ENCODE measurements around the gene CCL13. TPM values are rescaled to one million over a fixed set of nuclear protein-coding genes. Genes with fewer than 3 reads are reported as not detected.

CCL13 gene
- total RNA-seq = 1 to 10 TPM in 1 of 2 donors, under 1 TPM in 1; 0.90 to 1.3 TPM

- Histone ChIP-seq H3K27ac (no peak within 1 kb of the TSS), H3K4me3 (no peak within 1 kb of the TSS)
These were observed at the start of gene CCL13 for GRCh38 chr17:34356194-34356593. CCL13 (plus strand) TSS chr17:34356480; CDS start chr17:34356527, 47 bp downstream.

GRCh38 chr17:34307110-34307509, 49.2 kb upstream of the CCL13 start:
- Histone ChIP-seq H3K27me3 (no peaks in the 10 kb centered on the region), H3K4me3 (no peak overlapping the region), H3K27ac (peak overlapping the region in 1 of 2 donors; percentile 17), H3K9me3 (no peaks in the 10 kb centered on the region), H3K4me1 (peaks cover 0 to 36% of the 10 kb centered on the region in 2 donors), H3K36me3 (no peaks in the 10 kb centered on the region)
- no peak for TF ChIP-seq CTCF (IDR thresholded peaks at IDR 0.05)
- DNase-seq (ENCODE audit: low spot score) = peak; percentile 58

More at GRCh38 chr17:34356194-34356593, at the start of gene CCL13:
- TF ChIP-seq CTCF (IDR thresholded peaks at IDR 0.05) = no peak
- Histone ChIP-seq H3K36me3 (no peaks in the 10 kb centered on the region), H3K9me3 (peaks cover 0 to 6% of the 10 kb centered on the region in 2 donors), H3K4me1 (peaks cover 0 to 6% of the 10 kb centered on the region in 2 donors), H3K27me3 (no peaks in the 10 kb centered on the region)
- DNase-seq (ENCODE audit: low spot score) = no peak

GRCh38 chr17:34308371-34308770, 47.9 kb upstream of the CCL13 start:
- TF ChIP-seq CTCF (IDR thresholded peaks at IDR 0.05) = no peak
- H3K9me3 ChIP-seq = no peaks in the 10 kb centered on the region
- no peak overlapping the region for H3K4me3 ChIP-seq
- DNase-seq (ENCODE audit: low spot score) = peak; percentile 23
- no peaks in the 10 kb centered on the region for H3K27me3 ChIP-seq
- H3K27ac ChIP-seq = no peak overlapping the region
- H3K4me1 ChIP-seq = peaks cover 0 to 44% of the 10 kb centered on the region in 2 donors
- no peaks in the 10 kb centered on the region for H3K36me3 ChIP-seq

- Histone ChIP-seq H3K27ac (no peak overlapping the region), H3K4me1 (peaks cover 0 to 59% of the 10 kb centered on the region in 2 donors)
These were observed 45.0 kb upstream of the CCL13 start for GRCh38 chr17:34311291-34311690.

GRCh38 chr17:34312080-34312479, 44.2 kb upstream of the CCL13 start:
- no peak for DNase-seq (ENCODE audit: low spot score)
- peaks cover 0 to 51% of the 10 kb centered on the region in 2 donors for H3K4me1 ChIP-seq
- no peak overlapping the region for H3K4me3 ChIP-seq
- no peak for TF ChIP-seq CTCF (IDR thresholded peaks at IDR 0.05)
- H3K27me3 ChIP-seq = no peaks in the 10 kb centered on the region
- no peaks in the 10 kb centered on the region for H3K36me3 ChIP-seq
- no peaks in the 10 kb centered on the region for H3K9me3 ChIP-seq
- H3K27ac ChIP-seq = peak overlapping the region; percentile 33 to 53

More at GRCh38 chr17:34311291-34311690, 45.0 kb upstream of the CCL13 start:
- Histone ChIP-seq H3K9me3 (no peaks in the 10 kb centered on the region), H3K27me3 (no peaks in the 10 kb centered on the region), H3K36me3 (no peaks in the 10 kb centered on the region), H3K4me3 (no peak overlapping the region)
- DNase-seq (ENCODE audit: low spot score) = no peak
- TF ChIP-seq CTCF (IDR thresholded peaks at IDR 0.05) = no peak

GRCh38 chr17:34313164-34313563, 43.1 kb upstream of the CCL13 start:
- Histone ChIP-seq H3K27me3 (no peaks in the 10 kb centered on the region), H3K4me1 (peaks cover 0 to 40% of the 10 kb centered on the region in 2 donors), H3K9me3 (no peaks in the 10 kb centered on the region), H3K4me3 (no peak overlapping the region), H3K36me3 (no peaks in the 10 kb centered on the region), H3K27ac (peak overlapping the region; percentile 33 to 53)
- no peak for DNase-seq (ENCODE audit: low spot score)
- no peak for TF ChIP-seq CTCF (IDR thresholded peaks at IDR 0.05)
